Colon (tissue), 2 donors: ENCODE measurements around the gene FMNL1.
"Not testable (repeated sequence)": the region's sequence is repeated elsewhere in the genome, so short reads cannot be mapped to it uniquely, and the experiment has no call there.

ENCODE experiments used
- FAIRE-seq: peaks from 2 replicates; lab custom pipeline; 2012; peaks lifted over from hg19 to GRCh38; lab: Jason Lieb, UNC
- donor health status: control.
- donor health status: control.

Gene FMNL1, protein sequence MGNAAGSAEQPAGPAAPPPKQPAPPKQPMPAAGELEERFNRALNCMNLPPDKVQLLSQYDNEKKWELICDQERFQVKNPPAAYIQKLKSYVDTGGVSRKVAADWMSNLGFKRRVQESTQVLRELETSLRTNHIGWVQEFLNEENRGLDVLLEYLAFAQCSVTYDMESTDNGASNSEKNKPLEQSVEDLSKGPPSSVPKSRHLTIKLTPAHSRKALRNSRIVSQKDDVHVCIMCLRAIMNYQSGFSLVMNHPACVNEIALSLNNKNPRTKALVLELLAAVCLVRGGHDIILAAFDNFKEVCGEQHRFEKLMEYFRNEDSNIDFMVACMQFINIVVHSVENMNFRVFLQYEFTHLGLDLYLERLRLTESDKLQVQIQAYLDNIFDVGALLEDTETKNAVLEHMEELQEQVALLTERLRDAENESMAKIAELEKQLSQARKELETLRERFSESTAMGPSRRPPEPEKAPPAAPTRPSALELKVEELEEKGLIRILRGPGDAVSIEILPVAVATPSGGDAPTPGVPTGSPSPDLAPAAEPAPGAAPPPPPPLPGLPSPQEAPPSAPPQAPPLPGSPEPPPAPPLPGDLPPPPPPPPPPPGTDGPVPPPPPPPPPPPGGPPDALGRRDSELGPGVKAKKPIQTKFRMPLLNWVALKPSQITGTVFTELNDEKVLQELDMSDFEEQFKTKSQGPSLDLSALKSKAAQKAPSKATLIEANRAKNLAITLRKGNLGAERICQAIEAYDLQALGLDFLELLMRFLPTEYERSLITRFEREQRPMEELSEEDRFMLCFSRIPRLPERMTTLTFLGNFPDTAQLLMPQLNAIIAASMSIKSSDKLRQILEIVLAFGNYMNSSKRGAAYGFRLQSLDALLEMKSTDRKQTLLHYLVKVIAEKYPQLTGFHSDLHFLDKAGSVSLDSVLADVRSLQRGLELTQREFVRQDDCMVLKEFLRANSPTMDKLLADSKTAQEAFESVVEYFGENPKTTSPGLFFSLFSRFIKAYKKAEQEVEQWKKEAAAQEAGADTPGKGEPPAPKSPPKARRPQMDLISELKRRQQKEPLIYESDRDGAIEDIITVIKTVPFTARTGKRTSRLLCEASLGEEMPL

GRCh38 chr17:45221081-45222013, at the start of gene FMNL1:
Gene FMNL1, plus strand, starts transcription at chr17:45221885. Its CDS starts 240 bp downstream, at chr17:45222125.
- FAIRE-seq = no peak

DNA sequence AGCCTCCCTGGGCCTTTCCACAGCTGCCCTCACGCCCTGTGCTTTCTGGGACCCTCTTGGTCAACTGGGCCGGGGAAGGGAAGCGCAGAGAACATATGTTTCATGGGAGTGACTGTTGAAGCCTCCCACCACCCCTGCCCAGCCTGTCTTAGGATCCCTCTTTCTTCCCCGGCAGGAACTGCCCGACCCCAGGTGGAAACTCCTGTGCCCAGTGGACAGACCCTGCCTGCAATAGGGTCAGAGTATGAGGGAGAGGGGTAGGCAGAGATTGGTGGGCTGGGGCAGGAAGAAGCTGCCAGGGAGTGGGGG, 49.5 kb upstream of the FMNL1 start:
- no peak for FAIRE-seq

- FAIRE-seq = no peak
These were observed 49.0 kb upstream of the FMNL1 start for GRCh38 chr17:45172541-45173286.

DNA sequence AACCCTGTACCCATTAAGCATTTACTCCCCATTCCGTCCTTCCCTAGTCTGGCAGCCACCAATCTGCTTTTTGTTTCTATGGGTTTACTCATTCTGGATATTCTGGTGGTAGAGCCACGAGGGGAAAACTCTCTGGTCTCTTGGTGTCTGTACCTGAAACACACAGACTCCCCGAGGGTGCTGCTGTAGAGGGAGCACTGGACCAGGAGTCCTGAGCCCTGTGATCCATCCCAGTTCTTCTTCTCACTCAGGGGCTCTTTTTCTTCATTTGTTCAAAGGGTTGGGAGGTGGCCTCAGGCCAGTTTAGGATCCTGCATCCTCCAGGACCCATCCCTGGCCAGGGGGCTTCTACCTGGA, 45.9 kb upstream of the FMNL1 start:
- no peak for FAIRE-seq

DNA sequence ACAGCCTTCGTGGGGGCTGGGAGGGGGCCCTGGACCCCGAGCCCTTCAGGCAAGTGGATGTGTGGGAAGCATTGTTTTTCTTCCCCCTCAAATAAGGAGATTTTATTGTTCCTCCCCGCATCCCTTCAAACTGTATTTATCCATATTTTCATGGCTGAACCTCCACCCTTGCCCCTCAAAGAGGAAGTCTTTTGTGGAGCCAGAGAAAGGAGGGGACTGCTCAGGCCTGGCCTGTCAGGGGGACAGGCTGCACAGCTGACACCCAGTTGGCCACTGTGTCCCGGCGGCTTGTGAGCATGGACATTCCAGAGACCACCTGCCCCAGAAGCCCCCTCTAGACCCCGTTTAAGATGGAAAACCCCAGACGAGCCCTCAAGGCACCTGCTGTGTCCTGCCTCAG, 44.1 kb upstream of the FMNL1 start:
- no peak for FAIRE-seq

- FAIRE-seq = no peak
These were observed 37.5 kb upstream of the FMNL1 start for GRCh38 chr17:45184144-45184543.

DNA sequence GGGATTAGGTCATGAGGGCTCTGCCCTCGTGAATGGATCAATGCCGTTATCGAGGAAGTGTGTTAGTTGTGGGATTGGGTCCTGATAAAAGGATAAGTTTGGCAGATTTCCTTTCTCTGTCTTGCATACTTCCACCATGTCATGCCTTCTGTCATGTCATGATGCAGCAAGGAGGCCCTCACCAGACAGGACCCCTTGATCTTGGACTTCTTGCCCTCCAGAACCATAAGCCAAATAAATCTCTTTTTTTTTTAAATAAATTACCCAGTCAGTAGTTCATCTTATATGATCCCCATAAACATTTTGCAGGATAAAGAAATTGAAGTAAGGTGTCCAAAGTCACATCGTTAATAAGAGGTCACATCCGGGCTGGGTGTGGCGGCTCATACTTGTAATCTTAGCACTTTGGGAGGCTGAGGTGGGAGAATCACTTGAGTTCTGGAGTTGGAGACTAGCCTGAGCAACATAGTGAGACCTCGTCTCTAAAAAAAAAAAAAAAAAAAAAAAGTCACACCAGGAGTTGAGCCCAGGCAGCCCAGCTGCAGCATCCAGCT, 34.8 kb upstream of the FMNL1 start:
- FAIRE-seq = no peak

DNA sequence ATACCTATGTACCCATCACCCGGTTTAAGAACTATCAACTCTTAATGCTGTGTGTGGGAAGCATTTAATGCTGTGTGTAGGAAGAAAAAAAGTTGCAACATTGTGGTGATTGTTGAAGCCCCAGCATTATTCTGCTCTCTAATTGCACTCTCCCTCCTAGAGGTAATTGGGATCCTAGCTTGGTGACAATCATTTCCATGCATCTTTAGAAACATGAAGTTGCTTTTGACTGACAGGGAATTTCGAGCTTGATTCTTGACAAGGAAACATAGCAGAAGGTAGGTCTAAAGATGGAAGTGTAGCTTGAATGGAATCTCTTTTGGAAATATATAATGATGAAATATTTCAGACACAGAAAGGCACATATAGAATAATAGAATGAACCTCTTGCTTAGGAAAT, 32.7 kb upstream of the FMNL1 start:
- FAIRE-seq = no peak

GRCh38 chr17:45190503-45191255, 31.0 kb upstream of the FMNL1 start:
- FAIRE-seq = no peak

DNA sequence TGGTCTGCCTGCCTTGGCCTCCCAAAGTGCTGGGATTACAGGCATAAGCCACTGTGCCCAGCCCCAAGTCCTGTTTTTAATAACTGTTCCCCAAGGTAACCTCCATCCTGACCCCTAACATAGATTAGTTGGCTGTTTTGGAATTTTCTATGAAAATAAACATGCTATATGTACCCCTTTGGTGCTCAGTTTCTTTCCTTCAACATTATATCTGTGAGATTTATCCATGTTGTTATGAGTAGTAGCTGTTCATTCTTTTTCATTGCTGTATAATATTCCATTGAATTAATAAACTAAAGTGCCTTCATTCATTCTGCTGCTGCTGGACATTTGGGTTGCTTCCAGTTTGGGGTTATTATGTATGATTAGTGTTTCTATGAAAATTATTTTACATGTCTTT, 26.3 kb upstream of the FMNL1 start:
- no peak for FAIRE-seq

DNA sequence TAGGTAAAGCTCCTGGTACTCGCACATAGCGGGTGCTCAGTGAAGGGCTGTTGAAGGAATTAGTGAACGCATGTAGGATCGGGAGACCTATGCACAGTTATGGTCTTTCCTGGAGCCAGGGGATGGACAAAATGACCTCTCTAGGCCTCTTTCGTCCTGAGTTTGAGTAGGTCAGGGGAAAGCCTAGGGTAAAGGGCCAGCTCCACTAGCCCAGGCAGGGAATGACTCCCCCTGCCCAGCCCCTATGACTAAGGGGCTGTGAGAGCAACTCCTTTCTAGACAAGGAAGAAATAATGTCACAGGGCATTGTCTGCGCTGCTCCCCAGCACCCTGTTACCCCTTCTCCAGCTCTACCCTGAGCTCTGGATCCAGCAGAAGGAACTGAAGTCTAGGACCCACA, 24.6 kb upstream of the FMNL1 start:
- FAIRE-seq = no peak

DNA sequence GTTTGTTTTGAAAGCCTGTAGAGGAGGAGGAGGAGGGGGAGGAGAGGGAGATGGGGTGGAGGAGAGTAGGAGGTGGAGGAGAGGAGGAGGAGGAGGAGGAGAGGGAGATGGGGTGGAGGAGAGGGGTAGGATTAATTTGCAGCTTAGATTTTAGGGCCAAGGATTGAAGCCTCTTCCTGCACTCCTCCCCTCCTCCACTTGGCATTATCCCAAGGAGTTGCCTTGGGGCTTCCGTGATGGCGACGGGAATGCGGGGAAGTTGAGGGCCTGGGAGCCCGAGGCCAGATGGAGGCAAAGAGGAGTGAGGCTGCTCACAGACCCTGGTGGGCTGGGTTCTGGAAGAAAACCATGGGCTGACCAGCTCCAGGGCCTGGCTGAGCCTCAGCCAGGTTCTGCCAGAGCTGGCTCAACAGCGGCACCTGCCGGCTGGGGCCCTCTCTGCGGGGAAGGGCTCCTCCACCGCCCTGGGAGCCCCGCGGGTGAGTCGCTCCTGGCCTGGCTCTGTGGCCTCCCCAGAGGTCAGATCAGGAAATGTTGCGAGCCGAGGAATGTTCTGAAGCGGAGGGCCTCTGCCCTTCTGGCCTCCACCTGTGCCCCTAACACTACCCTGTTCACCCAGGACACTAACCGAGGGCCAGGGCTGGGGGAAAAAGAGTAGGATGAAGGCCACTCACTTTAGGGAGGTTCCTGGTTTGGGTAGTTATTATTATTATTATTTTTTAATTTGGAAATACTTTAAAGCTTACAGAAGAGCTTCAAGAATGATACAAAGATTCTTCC, 23.9 kb upstream of the FMNL1 start:
- no peak for FAIRE-seq

GRCh38 chr17:45200701-45201100, 21.0 kb upstream of the FMNL1 start:
- no peak for FAIRE-seq

DNA sequence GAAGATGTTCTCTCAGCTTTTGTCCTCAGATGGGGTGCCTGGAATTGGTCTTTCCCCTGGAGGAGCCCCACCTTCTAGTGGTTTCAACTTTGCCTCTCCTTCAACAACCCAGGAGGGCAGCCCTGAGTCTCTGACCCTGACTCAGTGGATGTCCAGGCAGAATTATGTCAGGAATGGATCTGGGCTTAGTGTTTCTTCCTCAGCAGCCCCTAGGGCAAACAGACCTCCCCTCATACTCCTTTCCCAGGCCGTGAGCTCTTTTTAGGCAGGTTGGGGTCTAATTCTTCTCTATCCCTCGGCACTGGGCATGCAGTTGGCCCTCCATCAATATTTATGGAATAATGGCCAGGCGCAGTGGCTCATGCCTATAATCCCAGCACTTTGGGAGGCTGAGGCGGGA, 20.2 kb upstream of the FMNL1 start:
- FAIRE-seq = no peak

DNA sequence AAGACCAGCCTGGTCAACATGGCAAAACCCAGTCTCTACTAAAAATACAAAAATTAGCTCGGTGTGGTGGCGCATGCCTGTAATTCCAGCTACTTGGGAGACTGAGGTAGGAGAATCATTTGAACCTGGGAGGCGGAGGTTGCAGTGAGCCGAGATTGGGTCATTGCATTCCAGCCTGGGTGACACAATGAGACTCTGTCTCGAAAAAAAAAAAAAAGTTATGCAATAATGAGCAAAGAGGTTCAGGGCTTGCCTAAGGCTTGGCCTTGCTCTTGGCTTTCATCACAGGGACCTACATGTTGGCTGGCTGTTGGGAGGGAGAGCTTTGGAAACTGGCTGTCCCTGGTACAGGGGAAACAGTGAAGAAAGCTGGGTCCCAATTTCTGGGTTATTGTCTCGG, 19.8 kb upstream of the FMNL1 start:
- not testable (repeated sequence) for FAIRE-seq

- FAIRE-seq = peak; percentile 45
These were observed 2.6 kb upstream of the FMNL1 start for GRCh38 chr17:45218895-45219661.

- no peak for FAIRE-seq
These were observed 1.6 kb upstream of the FMNL1 start for GRCh38 chr17:45220079-45220478.

GRCh38 chr17:45222014-45222288, 266 bp downstream of the FMNL1 start:
- no peak for FAIRE-seq
